WTC11 (cell line): ENCODE data around the gene STXBP3. TPM values are rescaled to one million over a fixed set of nuclear protein-coding genes. Genes with fewer than 3 reads are reported as not detected.

Source experiments
- ATAC-seq: fragments of 200-7000 bp; cut with Tn5 transposase; 2 replicates; pipeline ENCODE4 v1.10.0; 2021; ENCODE audit warnings: mild to moderate bottlenecking, moderate library complexity
- CTCF ChIA-PET: fragments of 300-600 bp; sonication (Branson Sonifier 250); formaldehyde crosslinking; loops from one replicate; lab custom pipeline; 2021; ENCODE audit warnings: antibody characterized with exemption; lab: Charles Lee
- POLR2A ChIA-PET: fragments of 350-600 bp; sonication (Branson Sonifier 250); formaldehyde crosslinking; loops from one replicate; lab custom pipeline; 2021; ENCODE audit warnings: antibody characterized with exemption; lab: Charles Lee
- DNase-seq: peaks from one replicate; pipeline ENCODE4 v3.0.0; 2021; ENCODE audit warnings: low spot score
- H3K27ac Mint-ChIP-seq: 2 replicates; pipeline ENCODE4 v1.8.0; 2021; ENCODE audit warnings: mixed read lengths
- H3K27me3 Mint-ChIP-seq: 2 replicates; pipeline ENCODE4 v1.8.0; 2021; ENCODE audit warnings: low read depth, mild to moderate bottlenecking, moderate library complexity, mixed read lengths
- H3K36me3 Mint-ChIP-seq: 2 replicates; pipeline ENCODE4 v1.8.0; 2021; ENCODE audit warnings: mixed read lengths
- H3K4me1 Mint-ChIP-seq: 2 replicates; pipeline ENCODE4 v1.8.0; 2022; ENCODE audit warnings: mixed read lengths
- H3K4me3 Mint-ChIP-seq: 2 replicates; pipeline ENCODE4 v1.8.0; 2021; ENCODE audit warnings: mild to moderate bottlenecking, moderate library complexity, mixed read lengths
- H3K9me3 Mint-ChIP-seq: 2 replicates; pipeline ENCODE4 v1.8.0; 2021; ENCODE audit warnings: mixed read lengths
- ATF1 ChIP-seq: sonication (generic); formaldehyde crosslinking; IDR thresholded peaks from 2 replicates; pipeline ENCODE4 v1.8.1; 2023; ENCODE audit warnings: mild to moderate bottlenecking, moderate library complexity, missing genetic modification reagents
- EMX1 ChIP-seq: fragments of 250-450 bp; sonication (Bioruptor Pico); IDR thresholded peaks from 2 replicates; pipeline ENCODE4 v1.8.0; 2021; ENCODE audit warnings: mild to moderate bottlenecking
- ESRRA ChIP-seq: sonication (generic); formaldehyde crosslinking; IDR thresholded peaks from 2 replicates; pipeline ENCODE4 v1.8.1; 2022; ENCODE audit warnings: mild to moderate bottlenecking, missing genetic modification reagents, borderline replicate concordance
- FOXP1 ChIP-seq: sonication (generic); formaldehyde crosslinking; IDR thresholded peaks from 2 replicates; pipeline ENCODE4 v1.8.0; 2022; ENCODE audit warnings: missing genetic modification reagents, mild to moderate bottlenecking, moderate library complexity, borderline replicate concordance
- GABPB1 ChIP-seq: sonication (generic); formaldehyde crosslinking; IDR thresholded peaks from 2 replicates; pipeline ENCODE4 v1.8.1; 2023; ENCODE audit warnings: mild to moderate bottlenecking, missing genetic modification reagents
- MXD4 ChIP-seq: fragments of 250-450 bp; sonication (Bioruptor Pico); IDR thresholded peaks from 2 replicates; pipeline ENCODE4 v1.8.0; 2021; ENCODE audit warnings: mild to moderate bottlenecking, moderate library complexity, borderline replicate concordance
- MYBL2 ChIP-seq: sonication (generic); formaldehyde crosslinking; IDR thresholded peaks from 2 replicates; pipeline ENCODE4 v1.8.1; 2023; ENCODE audit warnings: mild to moderate bottlenecking, moderate library complexity, missing genetic modification reagents
- NR1H2 ChIP-seq: sonication (generic); formaldehyde crosslinking; IDR thresholded peaks from 2 replicates; pipeline ENCODE4 v1.9.0; 2021; ENCODE audit warnings: mild to moderate bottlenecking, moderate library complexity, missing genetic modification reagents
- NR2C2 ChIP-seq: sonication (generic); formaldehyde crosslinking; IDR thresholded peaks from 2 replicates; pipeline ENCODE4 v1.8.0; 2022; ENCODE audit warnings: mild to moderate bottlenecking, missing genetic modification reagents
- NR3C1 ChIP-seq: sonication (generic); formaldehyde crosslinking; conservative IDR thresholded peaks from 2 replicates; pipeline ENCODE4 v1.8.1; 2023; ENCODE audit warnings: low read depth, mild to moderate bottlenecking, missing genetic modification reagents
- PRRX2 ChIP-seq: fragments of 250-450 bp; sonication (Bioruptor Pico); IDR thresholded peaks from 2 replicates; pipeline ENCODE4 v1.8.0; 2021; ENCODE audit warnings: mild to moderate bottlenecking
- RELA ChIP-seq: sonication (generic); formaldehyde crosslinking; IDR thresholded peaks from 2 replicates; pipeline ENCODE4 v1.8.1; 2022; ENCODE audit warnings: missing genetic modification reagents, mild to moderate bottlenecking, borderline replicate concordance
- SMAD3 ChIP-seq: sonication (generic); formaldehyde crosslinking; IDR thresholded peaks from 2 replicates; pipeline ENCODE4 v1.8.0; 2022; ENCODE audit warnings: missing genetic modification reagents, mild to moderate bottlenecking, borderline replicate concordance
- SMAD4 ChIP-seq: sonication (generic); formaldehyde crosslinking; IDR thresholded peaks from 2 replicates; pipeline ENCODE4 v1.8.0; 2022; ENCODE audit warnings: mild to moderate bottlenecking, missing genetic modification reagents
- SOX15 ChIP-seq: fragments of 250-450 bp; sonication (Bioruptor Pico); IDR thresholded peaks from 2 replicates; pipeline ENCODE4 v1.9.0; 2021; ENCODE audit warnings: mild to moderate bottlenecking
- TCF7 ChIP-seq: sonication (generic); formaldehyde crosslinking; IDR thresholded peaks from 2 replicates; pipeline ENCODE4 v1.8.0; 2022; ENCODE audit warnings: mild to moderate bottlenecking, low read depth, missing genetic modification reagents, moderate library complexity
- ZNF121 ChIP-seq: sonication (generic); formaldehyde crosslinking; IDR thresholded peaks from 2 replicates; pipeline ENCODE4 v1.8.0; 2023; ENCODE audit warnings: missing genetic modification reagents
- ZNF219 ChIP-seq: sonication (generic); formaldehyde crosslinking; IDR thresholded peaks from 2 replicates; pipeline ENCODE4 v1.8.0; 2023; ENCODE audit warnings: missing genetic modification reagents, mild to moderate bottlenecking, borderline replicate concordance
- ZNF317 ChIP-seq: sonication (generic); formaldehyde crosslinking; IDR thresholded peaks from 2 replicates; pipeline ENCODE4 v1.8.1; 2023; ENCODE audit warnings: low read depth, mild to moderate bottlenecking, moderate library complexity, missing genetic modification reagents, borderline replicate concordance
- ZNF671 ChIP-seq: fragments of 250-450 bp; sonication (Bioruptor Pico); IDR thresholded peaks from 2 replicates; pipeline ENCODE4 v1.8.0; 2021; ENCODE audit warnings: mild to moderate bottlenecking
- total RNA-seq: library from RNA; stranded (reverse); gene quantifications from 3 replicates; pipeline ENCODE4 v1.2.3, GENCODE V29; 2021
- TF ChIP-seq, protein P1 (sequence below): sonication (generic); formaldehyde crosslinking; IDR thresholded peaks from 2 replicates; pipeline ENCODE4 v1.8.0; 2022; ENCODE audit warnings: mild to moderate bottlenecking, missing genetic modification reagents
- TF ChIP-seq, protein P2 (sequence below): sonication (generic); formaldehyde crosslinking; IDR thresholded peaks from 2 replicates; pipeline ENCODE4 v1.8.1; 2022; ENCODE audit warnings: missing genetic modification reagents, borderline replicate concordance
- TF ChIP-seq, protein P3 (sequence below): sonication (generic); formaldehyde crosslinking; IDR thresholded peaks from 2 replicates; pipeline ENCODE4 v1.8.1; 2022; ENCODE audit warnings: low read depth, mild to moderate bottlenecking, moderate library complexity, missing genetic modification reagents, borderline replicate concordance
- TF ChIP-seq, protein P4 (sequence below): sonication (generic); formaldehyde crosslinking; conservative IDR thresholded peaks from 2 replicates; pipeline ENCODE4 v1.8.1; 2022; ENCODE audit warnings: mild to moderate bottlenecking, missing genetic modification reagents
- TF ChIP-seq, protein P5 (sequence below): sonication (generic); formaldehyde crosslinking; IDR thresholded peaks from 2 replicates; pipeline ENCODE4 v1.8.1; 2023; ENCODE audit warnings: mild to moderate bottlenecking, missing genetic modification reagents
- TF ChIP-seq, protein P6 (sequence below): sonication (generic); formaldehyde crosslinking; IDR thresholded peaks from 2 replicates; pipeline ENCODE4 v1.8.1; 2022; ENCODE audit warnings: low read depth, missing genetic modification reagents, borderline replicate concordance
- TF ChIP-seq, protein P7 (sequence below): fragments of 250-450 bp; sonication (Bioruptor Pico); IDR thresholded peaks from 2 replicates; pipeline ENCODE4 v2.1.2; 2022; ENCODE audit warnings: mild to moderate bottlenecking, moderate library complexity

Gene STXBP3
- total RNA-seq, 1 experiment from 2014 or later = 26.1 TPM

DNA sequence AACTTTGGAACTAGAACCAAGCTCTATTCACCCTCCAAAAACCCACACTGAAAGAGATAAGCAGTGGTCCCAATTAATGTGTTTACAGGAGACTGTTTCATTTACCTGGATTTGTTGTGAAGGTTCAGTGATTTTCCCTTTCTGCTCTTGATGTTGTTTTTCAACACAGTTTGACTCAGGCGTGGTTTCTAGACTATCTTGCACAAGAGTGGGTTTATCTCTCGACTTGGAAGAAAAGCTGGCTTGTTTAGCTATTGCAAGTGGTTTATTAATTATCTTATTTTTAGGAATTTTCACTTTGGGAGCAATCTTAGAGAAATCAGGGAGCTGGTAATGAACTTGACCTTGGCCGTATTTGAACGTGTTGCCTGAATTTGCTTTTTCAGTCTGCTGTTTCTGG lies 105.1 kb downstream of the STXBP3 start:
- ChIA-PET CTCF (no interaction called here), POLR2A (no interaction called here)
- no peak overlapping the region for H3K4me3 Mint-ChIP-seq
- no peaks in the 10 kb centered on the region for H3K9me3 Mint-ChIP-seq
- no peaks in the 10 kb centered on the region for H3K36me3 Mint-ChIP-seq
- TF ChIP-seq SMAD3 (CRISPR knock-in tag) (no peak), ESRRA (CRISPR knock-in tag) (no peak), ZNF671 (no peak), MXD4 (CRISPR knock-in tag) (no peak), MYBL2 (CRISPR knock-in tag) (no peak), FOXP1 (no peak), GABPB1 (CRISPR knock-in tag) (no peak), NR3C1 (CRISPR knock-in tag) (no peak), NR1H2 (no peak), PRRX2 (CRISPR knock-in tag) (no peak), TCF7 (no peak), SMAD4 (no peak), ATF1 (no peak), RELA (CRISPR knock-in tag) (no peak), ZNF121 (CRISPR knock-in tag) (no peak), NR2C2 (CRISPR knock-in tag) (no peak)
- TF ChIP-seq, protein P1, sequence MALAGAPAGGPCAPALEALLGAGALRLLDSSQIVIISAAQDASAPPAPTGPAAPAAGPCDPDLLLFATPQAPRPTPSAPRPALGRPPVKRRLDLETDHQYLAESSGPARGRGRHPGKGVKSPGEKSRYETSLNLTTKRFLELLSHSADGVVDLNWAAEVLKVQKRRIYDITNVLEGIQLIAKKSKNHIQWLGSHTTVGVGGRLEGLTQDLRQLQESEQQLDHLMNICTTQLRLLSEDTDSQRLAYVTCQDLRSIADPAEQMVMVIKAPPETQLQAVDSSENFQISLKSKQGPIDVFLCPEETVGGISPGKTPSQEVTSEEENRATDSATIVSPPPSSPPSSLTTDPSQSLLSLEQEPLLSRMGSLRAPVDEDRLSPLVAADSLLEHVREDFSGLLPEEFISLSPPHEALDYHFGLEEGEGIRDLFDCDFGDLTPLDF (CRISPR knock-in tag) = no peak
- TF ChIP-seq, protein P2, sequence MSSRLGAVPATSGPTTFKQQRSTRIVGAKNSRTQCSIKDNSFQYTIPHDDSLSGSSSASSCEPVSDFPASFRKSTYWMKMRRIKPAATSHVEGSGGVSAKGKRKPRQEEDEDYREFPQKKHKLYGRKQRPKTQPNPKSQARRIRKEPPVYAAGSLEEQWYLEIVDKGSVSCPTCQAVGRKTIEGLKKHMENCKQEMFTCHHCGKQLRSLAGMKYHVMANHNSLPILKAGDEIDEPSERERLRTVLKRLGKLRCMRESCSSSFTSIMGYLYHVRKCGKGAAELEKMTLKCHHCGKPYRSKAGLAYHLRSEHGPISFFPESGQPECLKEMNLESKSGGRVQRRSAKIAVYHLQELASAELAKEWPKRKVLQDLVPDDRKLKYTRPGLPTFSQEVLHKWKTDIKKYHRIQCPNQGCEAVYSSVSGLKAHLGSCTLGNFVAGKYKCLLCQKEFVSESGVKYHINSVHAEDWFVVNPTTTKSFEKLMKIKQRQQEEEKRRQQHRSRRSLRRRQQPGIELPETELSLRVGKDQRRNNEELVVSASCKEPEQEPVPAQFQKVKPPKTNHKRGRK (CRISPR knock-in tag) = no peak
- TF ChIP-seq, protein P3, sequence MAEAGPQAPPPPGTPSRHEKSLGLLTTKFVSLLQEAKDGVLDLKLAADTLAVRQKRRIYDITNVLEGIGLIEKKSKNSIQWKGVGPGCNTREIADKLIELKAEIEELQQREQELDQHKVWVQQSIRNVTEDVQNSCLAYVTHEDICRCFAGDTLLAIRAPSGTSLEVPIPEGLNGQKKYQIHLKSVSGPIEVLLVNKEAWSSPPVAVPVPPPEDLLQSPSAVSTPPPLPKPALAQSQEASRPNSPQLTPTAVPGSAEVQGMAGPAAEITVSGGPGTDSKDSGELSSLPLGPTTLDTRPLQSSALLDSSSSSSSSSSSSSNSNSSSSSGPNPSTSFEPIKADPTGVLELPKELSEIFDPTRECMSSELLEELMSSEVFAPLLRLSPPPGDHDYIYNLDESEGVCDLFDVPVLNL (CRISPR knock-in tag) = no peak
- H3K4me1 Mint-ChIP-seq = 0 out of 2 replicates have a peak, but pooled peaks cover 1% of the 10 kb centered on the region
- no peak for DNase-seq
- no peak for ATAC-seq
- H3K27ac Mint-ChIP-seq = no peak overlapping the region
- H3K27me3 Mint-ChIP-seq = no peaks in the 10 kb centered on the region; the same call in 1 of the 2 replicates

DNA sequence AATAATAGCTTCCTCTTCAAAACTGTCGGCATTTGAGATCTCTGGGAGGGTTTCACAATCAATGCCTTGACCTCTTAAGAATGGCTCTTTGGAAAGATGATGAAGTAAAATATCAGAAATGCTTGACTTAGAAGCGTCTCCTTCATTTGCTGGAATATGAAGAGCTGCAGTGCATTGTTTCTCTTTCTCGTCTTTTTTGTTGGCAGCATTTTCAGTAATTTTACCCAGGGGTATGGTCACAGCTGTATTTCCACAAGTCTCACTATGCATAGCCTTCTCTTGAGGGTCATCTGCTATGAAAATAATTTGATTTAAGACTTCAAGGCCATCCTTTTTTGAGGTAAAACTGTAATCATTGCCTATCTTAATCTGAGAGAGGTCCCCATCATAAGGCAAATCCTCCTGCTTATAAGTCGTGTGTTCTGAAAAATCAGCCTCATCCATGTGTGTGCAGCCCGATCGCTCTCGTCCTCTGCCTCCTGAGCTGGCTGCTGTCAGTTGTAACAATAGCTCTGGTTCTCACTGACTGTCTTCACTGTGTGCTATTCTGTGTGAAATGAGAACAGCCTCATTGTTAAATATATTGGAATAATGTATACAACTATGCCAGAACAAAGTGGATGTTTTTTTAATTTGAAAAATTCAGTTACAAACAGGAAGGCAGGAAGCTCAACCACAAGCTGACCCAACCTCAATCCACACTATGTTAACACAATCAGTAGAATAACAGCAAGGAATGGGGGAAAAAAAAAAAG lies 105.9 kb downstream of the STXBP3 start:
- no peak overlapping the region for H3K27ac Mint-ChIP-seq
- ATAC-seq (no peak), DNase-seq (no peak)
- no peaks in the 10 kb centered on the region for H3K9me3 Mint-ChIP-seq
- ChIA-PET CTCF (interaction anchor here (0.5 to 1.2 kb wide), 2 partner anchors 9 to 46 kb away, joined by 3 read pairs; no protein-coding TSS in a partner anchor), POLR2A (no interaction called here)
- no peaks in the 10 kb centered on the region for H3K4me1 Mint-ChIP-seq
- no peaks in the 10 kb centered on the region for H3K36me3 Mint-ChIP-seq
- no peak overlapping the region for H3K4me3 Mint-ChIP-seq
- H3K27me3 Mint-ChIP-seq = no peaks in the 10 kb centered on the region
- TF ChIP-seq MYBL2 (CRISPR knock-in tag) (no peak), SOX15 (CRISPR knock-in tag) (no peak), MXD4 (CRISPR knock-in tag) (no peak), EMX1 (CRISPR knock-in tag) (no peak), ZNF219 (CRISPR knock-in tag) (no peak), ZNF317 (CRISPR knock-in tag) (no peak), NR3C1 (CRISPR knock-in tag) (no peak)
- TF ChIP-seq, protein P4, sequence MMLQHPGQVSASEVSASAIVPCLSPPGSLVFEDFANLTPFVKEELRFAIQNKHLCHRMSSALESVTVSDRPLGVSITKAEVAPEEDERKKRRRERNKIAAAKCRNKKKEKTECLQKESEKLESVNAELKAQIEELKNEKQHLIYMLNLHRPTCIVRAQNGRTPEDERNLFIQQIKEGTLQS (CRISPR knock-in tag) = no peak
- TF ChIP-seq, protein P5, sequence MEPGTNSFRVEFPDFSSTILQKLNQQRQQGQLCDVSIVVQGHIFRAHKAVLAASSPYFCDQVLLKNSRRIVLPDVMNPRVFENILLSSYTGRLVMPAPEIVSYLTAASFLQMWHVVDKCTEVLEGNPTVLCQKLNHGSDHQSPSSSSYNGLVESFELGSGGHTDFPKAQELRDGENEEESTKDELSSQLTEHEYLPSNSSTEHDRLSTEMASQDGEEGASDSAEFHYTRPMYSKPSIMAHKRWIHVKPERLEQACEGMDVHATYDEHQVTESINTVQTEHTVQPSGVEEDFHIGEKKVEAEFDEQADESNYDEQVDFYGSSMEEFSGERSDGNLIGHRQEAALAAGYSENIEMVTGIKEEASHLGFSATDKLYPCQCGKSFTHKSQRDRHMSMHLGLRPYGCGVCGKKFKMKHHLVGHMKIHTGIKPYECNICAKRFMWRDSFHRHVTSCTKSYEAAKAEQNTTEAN = no peak
- TF ChIP-seq, protein P6, sequence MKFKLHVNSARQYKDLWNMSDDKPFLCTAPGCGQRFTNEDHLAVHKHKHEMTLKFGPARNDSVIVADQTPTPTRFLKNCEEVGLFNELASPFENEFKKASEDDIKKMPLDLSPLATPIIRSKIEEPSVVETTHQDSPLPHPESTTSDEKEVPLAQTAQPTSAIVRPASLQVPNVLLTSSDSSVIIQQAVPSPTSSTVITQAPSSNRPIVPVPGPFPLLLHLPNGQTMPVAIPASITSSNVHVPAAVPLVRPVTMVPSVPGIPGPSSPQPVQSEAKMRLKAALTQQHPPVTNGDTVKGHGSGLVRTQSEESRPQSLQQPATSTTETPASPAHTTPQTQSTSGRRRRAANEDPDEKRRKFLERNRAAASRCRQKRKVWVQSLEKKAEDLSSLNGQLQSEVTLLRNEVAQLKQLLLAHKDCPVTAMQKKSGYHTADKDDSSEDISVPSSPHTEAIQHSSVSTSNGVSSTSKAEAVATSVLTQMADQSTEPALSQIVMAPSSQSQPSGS (CRISPR knock-in tag) = no peak
- TF ChIP-seq, protein P7, sequence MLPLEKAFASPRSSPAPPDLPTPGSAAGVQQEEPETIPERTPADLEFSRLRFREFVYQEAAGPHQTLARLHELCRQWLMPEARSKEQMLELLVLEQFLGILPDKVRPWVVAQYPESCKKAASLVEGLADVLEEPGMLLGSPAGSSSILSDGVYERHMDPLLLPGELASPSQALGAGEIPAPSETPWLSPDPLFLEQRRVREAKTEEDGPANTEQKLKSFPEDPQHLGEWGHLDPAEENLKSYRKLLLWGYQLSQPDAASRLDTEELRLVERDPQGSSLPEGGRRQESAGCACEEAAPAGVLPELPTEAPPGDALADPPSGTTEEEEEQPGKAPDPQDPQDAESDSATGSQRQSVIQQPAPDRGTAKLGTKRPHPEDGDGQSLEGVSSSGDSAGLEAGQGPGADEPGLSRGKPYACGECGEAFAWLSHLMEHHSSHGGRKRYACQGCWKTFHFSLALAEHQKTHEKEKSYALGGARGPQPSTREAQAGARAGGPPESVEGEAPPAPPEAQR (CRISPR knock-in tag) = no peak
